Measurements from ENCODE around the gene MRPL23.

- TF ChIP-seq POU2F2 (IDR thresholded peaks at IDR 0.05; ENCODE audit: low read depth, low read length) (no peak), POLR2A (IDR thresholded peaks at IDR 0.05; ENCODE audit: low read depth, low read length) (no peak), TAF1 (IDR thresholded peaks at IDR 0.05; ENCODE audit: low read depth, low read length) (no peak)
Measured at GRCh38 chr11:1963864-1964263, 16.7 kb downstream of the MRPL23 start.

Measured in GM12891 (cell line).